Measurements from ENCODE around the gene BTBD18. TPM values are rescaled to one million over a fixed set of nuclear protein-coding genes. Genes with fewer than 3 reads are reported as not detected.
A peak's percentile ranks its signal among the peaks of the same experiment; 100 is the strongest.

Gene BTBD18
- polyA plus RNA-seq (2013) = not detected in 2 replicates

- no peak within 1 kb of the TSS for H3K9ac ChIP-seq (ENCODE audit: low read length)
- no peaks in the 10 kb centered on the region for H3K4me1 ChIP-seq (ENCODE audit: control insufficient read depth in 1 of 2, insufficient read depth in 2 of 2, low read length in 2 of 2)
- H2BK120ac ChIP-seq (ENCODE audit: insufficient read depth, low read length, poor library complexity) = no peak within 1 kb of the TSS
- H4K8ac ChIP-seq (ENCODE audit: low read depth, low read length) = no peak within 1 kb of the TSS
- no peak within 1 kb of the TSS for H3K4me3 ChIP-seq (ENCODE audit: low read depth, low read length)
- no peaks in the 10 kb centered on the region for H3K79me1 ChIP-seq (ENCODE audit: low read length)
- H3K14ac ChIP-seq (ENCODE audit: low read length) = no peak within 1 kb of the TSS
- no peak within 1 kb of the TSS for H3K23ac ChIP-seq (ENCODE audit: low read length)
- DNase-seq = peak; percentile 20 to 73
- H3K4me2 ChIP-seq (ENCODE audit: low read length) = no peak within 1 kb of the TSS
- no CpG with 5 or more reads among the region's 10 CpGs for WGBS (ENCODE audit: extremely low coverage, insufficient coverage, insufficient read length)
- peaks cover 1% of the 10 kb centered on the region for H3K9me3 ChIP-seq (ENCODE audit: insufficient read depth, low read depth, low read length)
- H2AFZ ChIP-seq (ENCODE audit: insufficient read depth, low read length, poor library complexity) = no peak within 1 kb of the TSS
- H3K27ac ChIP-seq (ENCODE audit: low read depth, low read length) = no peak within 1 kb of the TSS
- H3K27me3 ChIP-seq (ENCODE audit: insufficient read depth, low read length) = no peaks in the 10 kb centered on the region
- no peaks in the 10 kb centered on the region for H3K36me3 ChIP-seq (ENCODE audit: control insufficient read depth in 1 of 2, insufficient read depth in 2 of 2, low read length in 2 of 2)
- H2BK12ac ChIP-seq (ENCODE audit: low read length) = no peak within 1 kb of the TSS
- no peaks in the 10 kb centered on the region for H3K79me2 ChIP-seq (ENCODE audit: control insufficient read depth, insufficient read depth, low read length, poor library complexity)
- H2BK5ac ChIP-seq (ENCODE audit: low read depth, low read length, poor library complexity) = no peak within 1 kb of the TSS
- no peak within 1 kb of the TSS for H2AK5ac ChIP-seq (ENCODE audit: low read length)
- H3K4ac ChIP-seq (ENCODE audit: low read depth, low read length) = no peak within 1 kb of the TSS
- H4K12ac ChIP-seq (ENCODE audit: low read depth, low read length) = no peak within 1 kb of the TSS
- no peak within 1 kb of the TSS for H3K18ac ChIP-seq (ENCODE audit: low read length)
- H4K91ac ChIP-seq (ENCODE audit: low read depth, low read length) = no peak within 1 kb of the TSS
Observed at GRCh38 chr11:57751676-57752253, at the start of gene BTBD18. Gene BTBD18 (minus strand): TSS chr11:57751819. CDS start chr11:57751188, 631 bp downstream.

GRCh38 chr11:57801183-57801485 lies 49.5 kb upstream of the BTBD18 start:
- Histone ChIP-seq H3K14ac (ENCODE audit: low read length) (no peak overlapping the region), H3K9me3 (ENCODE audit: insufficient read depth, low read depth, low read length) (no peaks in the 10 kb centered on the region), H2AK5ac (ENCODE audit: low read length) (no peak overlapping the region), H3K4me2 (ENCODE audit: low read length) (no peak overlapping the region), H3K79me2 (ENCODE audit: control insufficient read depth, insufficient read depth, low read length, poor library complexity) (peaks cover 2% of the 10 kb centered on the region), H2BK5ac (ENCODE audit: low read depth, low read length, poor library complexity) (no peak overlapping the region), H3K4ac (ENCODE audit: low read depth, low read length) (no peak overlapping the region), H2BK12ac (ENCODE audit: low read length) (no peak overlapping the region), H3K79me1 (ENCODE audit: low read length) (peaks cover 3% of the 10 kb centered on the region), H4K91ac (ENCODE audit: low read depth, low read length) (no peak overlapping the region), H4K12ac (ENCODE audit: low read depth, low read length) (no peak overlapping the region), H3K27me3 (ENCODE audit: insufficient read depth, low read length) (no peaks in the 10 kb centered on the region), H3K18ac (ENCODE audit: low read length) (no peak overlapping the region), H3K9ac (ENCODE audit: low read length) (no peak overlapping the region), H2AFZ (ENCODE audit: insufficient read depth, low read length, poor library complexity) (no peak overlapping the region), H3K27ac (ENCODE audit: low read depth, low read length) (no peak overlapping the region), H3K4me3 (ENCODE audit: low read depth, low read length) (no peak overlapping the region), H3K36me3 (ENCODE audit: control insufficient read depth in 1 of 2, insufficient read depth in 2 of 2, low read length in 2 of 2) (peaks cover 32 to 49% of the 10 kb centered on the region in 2 experiments), H2BK120ac (ENCODE audit: insufficient read depth, low read length, poor library complexity) (no peak overlapping the region), H3K4me1 (ENCODE audit: control insufficient read depth in 1 of 2, insufficient read depth in 2 of 2, low read length in 2 of 2) (peaks cover 9 to 10% of the 10 kb centered on the region in 2 experiments), H4K8ac (ENCODE audit: low read depth, low read length) (no peak overlapping the region), H3K23ac (ENCODE audit: low read length) (no peak overlapping the region)
- DNase-seq = no peak

GRCh38 chr11:57800444-57801182 lies 49.0 kb upstream of the BTBD18 start:
- H2AFZ ChIP-seq (ENCODE audit: insufficient read depth, low read length, poor library complexity) = no peak overlapping the region
- no CpG with 5 or more reads among the region's 4 CpGs for WGBS (ENCODE audit: extremely low coverage, insufficient coverage, insufficient read length)
- H3K4ac ChIP-seq (ENCODE audit: low read depth, low read length) = no peak overlapping the region
- no peak overlapping the region for H3K14ac ChIP-seq (ENCODE audit: low read length)
- H2BK12ac ChIP-seq (ENCODE audit: low read length) = no peak overlapping the region
- no peak overlapping the region for H2AK5ac ChIP-seq (ENCODE audit: low read length)
- no peak overlapping the region for H3K4me2 ChIP-seq (ENCODE audit: low read length)
- H3K79me2 ChIP-seq (ENCODE audit: control insufficient read depth, insufficient read depth, low read length, poor library complexity) = peaks cover 2% of the 10 kb centered on the region
- peaks cover 28 to 48% of the 10 kb centered on the region in 2 experiments for H3K36me3 ChIP-seq (ENCODE audit: control insufficient read depth in 1 of 2, insufficient read depth in 2 of 2, low read length in 2 of 2)
- no peak overlapping the region for H3K9ac ChIP-seq (ENCODE audit: low read length)
- no peak overlapping the region for H3K23ac ChIP-seq (ENCODE audit: low read length)
- H4K91ac ChIP-seq (ENCODE audit: low read depth, low read length) = no peak overlapping the region
- H2BK5ac ChIP-seq (ENCODE audit: low read depth, low read length, poor library complexity) = no peak overlapping the region
- H4K12ac ChIP-seq (ENCODE audit: low read depth, low read length) = no peak overlapping the region
- peaks cover 3% of the 10 kb centered on the region for H3K79me1 ChIP-seq (ENCODE audit: low read length)
- peaks cover 9 to 10% of the 10 kb centered on the region in 2 experiments for H3K4me1 ChIP-seq (ENCODE audit: control insufficient read depth in 1 of 2, insufficient read depth in 2 of 2, low read length in 2 of 2)
- H3K4me3 ChIP-seq (ENCODE audit: low read depth, low read length) = no peak overlapping the region
- no peak overlapping the region for H2BK120ac ChIP-seq (ENCODE audit: insufficient read depth, low read length, poor library complexity)
- no peak overlapping the region for H3K27ac ChIP-seq (ENCODE audit: low read depth, low read length)
- no peaks in the 10 kb centered on the region for H3K9me3 ChIP-seq (ENCODE audit: insufficient read depth, low read depth, low read length)
- H3K27me3 ChIP-seq (ENCODE audit: insufficient read depth, low read length) = no peaks in the 10 kb centered on the region
- peak; percentile 22 to 85 for DNase-seq
- H3K18ac ChIP-seq (ENCODE audit: low read length) = no peak overlapping the region
- no peak overlapping the region for H4K8ac ChIP-seq (ENCODE audit: low read depth, low read length)

- Histone ChIP-seq H2BK120ac (ENCODE audit: insufficient read depth, low read length, poor library complexity) (no peak overlapping the region), H3K9ac (ENCODE audit: low read length) (no peak overlapping the region), H2BK5ac (ENCODE audit: low read depth, low read length, poor library complexity) (peak overlapping the region; percentile 55), H4K12ac (ENCODE audit: low read depth, low read length) (no peak overlapping the region), H3K36me3 (ENCODE audit: control insufficient read depth in 1 of 2, insufficient read depth in 2 of 2, low read length in 2 of 2) (peaks cover 27 to 42% of the 10 kb centered on the region in 2 experiments), H3K18ac (ENCODE audit: low read length) (no peak overlapping the region), H3K27ac (ENCODE audit: low read depth, low read length) (peak overlapping the region; percentile 77), H3K79me2 (ENCODE audit: control insufficient read depth, insufficient read depth, low read length, poor library complexity) (peaks cover 2% of the 10 kb centered on the region), H3K4me2 (ENCODE audit: low read length) (peak overlapping the region; percentile 2), H3K9me3 (ENCODE audit: insufficient read depth, low read depth, low read length) (no peaks in the 10 kb centered on the region), H3K23ac (ENCODE audit: low read length) (no peak overlapping the region), H3K4ac (ENCODE audit: low read depth, low read length) (peak overlapping the region; percentile 71), H3K4me3 (ENCODE audit: low read depth, low read length) (no peak overlapping the region), H4K8ac (ENCODE audit: low read depth, low read length) (peak overlapping the region; percentile 34), H2BK12ac (ENCODE audit: low read length) (no peak overlapping the region), H2AFZ (ENCODE audit: insufficient read depth, low read length, poor library complexity) (peak overlapping the region; percentile 30), H3K14ac (ENCODE audit: low read length) (no peak overlapping the region), H4K91ac (ENCODE audit: low read depth, low read length) (no peak overlapping the region), H3K4me1 (ENCODE audit: control insufficient read depth in 1 of 2, insufficient read depth in 2 of 2, low read length in 2 of 2) (peaks cover 9 to 10% of the 10 kb centered on the region in 2 experiments), H3K79me1 (ENCODE audit: low read length) (peaks cover 3% of the 10 kb centered on the region), H3K27me3 (ENCODE audit: insufficient read depth, low read length) (no peaks in the 10 kb centered on the region), H2AK5ac (ENCODE audit: low read length) (peak overlapping the region; percentile 64)
- WGBS (ENCODE audit: extremely low coverage, insufficient coverage, insufficient read length) = no CpG with 5 or more reads among the region's 1 CpG
- DNase-seq = peak; percentile 28 to 42
Observed at GRCh38 chr11:57798905-57799559, 47.4 kb upstream of the BTBD18 start.
